IMR-90 (cell line): ENCODE measurements around the gene SMIM12.

Source experiments
- CEBPB ChIP-seq: IDR thresholded peaks from 2 replicates; pipeline ENCODE4 v1.6.1; 2012; ENCODE audit warnings: low read depth, low read length, improper control_type of control experiment
- MXI1 ChIP-seq: IDR thresholded peaks from 2 replicates; pipeline ENCODE4 v1.6.1; 2012; ENCODE audit warnings: low read depth, mild to moderate bottlenecking, low read length, moderate library complexity, borderline replicate concordance
- POLR2A ChIP-seq: IDR thresholded peaks from 2 replicates; pipeline ENCODE4 v1.6.1; 2012; ENCODE audit warnings: mild to moderate bottlenecking, low read depth, low read length
- RAD21 ChIP-seq: IDR thresholded peaks from 2 replicates; pipeline ENCODE4 v1.6.1; 2012; ENCODE audit warnings: low read length, improper control_type of control experiment
- RCOR1 ChIP-seq: IDR thresholded peaks from 2 replicates; pipeline ENCODE4 v1.6.1; 2012; ENCODE audit warnings: mild to moderate bottlenecking, low read length, improper control_type of control experiment; ENCODE audit not compliant: insufficient replicate concordance
- SMC3 ChIP-seq: fragments of 150-350 bp; IDR thresholded peaks from 2 replicates; pipeline ENCODE4 v1.6.1; 2016; ENCODE audit warnings: low read depth, mild to moderate bottlenecking, antibody characterized with exemption, low read length, moderate library complexity
- TF ChIP-seq, protein P1 (sequence below): conservative IDR thresholded peaks from 2 replicates; pipeline ENCODE4 v1.5.1; 2012; ENCODE audit warnings: mild to moderate bottlenecking, low read depth, low read length, improper control_type of control experiment
- TF ChIP-seq, protein P2 (sequence below): fragments of 150-350 bp; IDR thresholded peaks from 2 replicates; pipeline ENCODE4 v1.6.1; 2017; ENCODE audit warnings: mild to moderate bottlenecking, antibody characterized with exemption, low read length, low read depth

- TF ChIP-seq, protein P1, sequence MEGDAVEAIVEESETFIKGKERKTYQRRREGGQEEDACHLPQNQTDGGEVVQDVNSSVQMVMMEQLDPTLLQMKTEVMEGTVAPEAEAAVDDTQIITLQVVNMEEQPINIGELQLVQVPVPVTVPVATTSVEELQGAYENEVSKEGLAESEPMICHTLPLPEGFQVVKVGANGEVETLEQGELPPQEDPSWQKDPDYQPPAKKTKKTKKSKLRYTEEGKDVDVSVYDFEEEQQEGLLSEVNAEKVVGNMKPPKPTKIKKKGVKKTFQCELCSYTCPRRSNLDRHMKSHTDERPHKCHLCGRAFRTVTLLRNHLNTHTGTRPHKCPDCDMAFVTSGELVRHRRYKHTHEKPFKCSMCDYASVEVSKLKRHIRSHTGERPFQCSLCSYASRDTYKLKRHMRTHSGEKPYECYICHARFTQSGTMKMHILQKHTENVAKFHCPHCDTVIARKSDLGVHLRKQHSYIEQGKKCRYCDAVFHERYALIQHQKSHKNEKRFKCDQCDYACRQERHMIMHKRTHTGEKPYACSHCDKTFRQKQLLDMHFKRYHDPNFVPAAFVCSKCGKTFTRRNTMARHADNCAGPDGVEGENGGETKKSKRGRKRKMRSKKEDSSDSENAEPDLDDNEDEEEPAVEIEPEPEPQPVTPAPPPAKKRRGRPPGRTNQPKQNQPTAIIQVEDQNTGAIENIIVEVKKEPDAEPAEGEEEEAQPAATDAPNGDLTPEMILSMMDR = no peak
- no peak for TF ChIP-seq POLR2A
- no peak for TF ChIP-seq SMC3
- no peak for TF ChIP-seq RCOR1
- TF ChIP-seq, protein P2, sequence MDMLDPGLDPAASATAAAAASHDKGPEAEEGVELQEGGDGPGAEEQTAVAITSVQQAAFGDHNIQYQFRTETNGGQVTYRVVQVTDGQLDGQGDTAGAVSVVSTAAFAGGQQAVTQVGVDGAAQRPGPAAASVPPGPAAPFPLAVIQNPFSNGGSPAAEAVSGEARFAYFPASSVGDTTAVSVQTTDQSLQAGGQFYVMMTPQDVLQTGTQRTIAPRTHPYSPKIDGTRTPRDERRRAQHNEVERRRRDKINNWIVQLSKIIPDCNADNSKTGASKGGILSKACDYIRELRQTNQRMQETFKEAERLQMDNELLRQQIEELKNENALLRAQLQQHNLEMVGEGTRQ = no peak
- TF ChIP-seq CEBPB = no peak
- TF ChIP-seq MXI1 = no peak
- TF ChIP-seq RAD21 = no peak
Measured at GRCh38 chr1:34806396-34806795, 53.2 kb downstream of the SMIM12 start.
